Activated T-helper 1 cell treated with anti-CD3 and anti-CD28 coated beads, Interleukin-12 subunit alpha, Interleukin-12 subunit beta, Interleukin-2, Interleukin-4 antibody, amounts not matched to agents 30 ng/mL and 10 ng/mL and 1 ng/mL, durations not matched to agents 14 hours and 24 hours and 36 hours (primary cell): ENCODE measurements around the gene CEP152. TPM values are rescaled to one million over a fixed set of nuclear protein-coding genes. Genes with fewer than 3 reads are reported as not detected.

Experiments used
- DNase-seq: peaks from one replicate; pipeline ENCODE4 v3.0.0; 2021; ENCODE audit warnings: low spot score
- H3K27ac Mint-ChIP-seq: one replicate; pipeline ENCODE4 v1.8.0; 2021; ENCODE audit warnings: mild to moderate bottlenecking, mixed read lengths
- H3K27me3 Mint-ChIP-seq: one replicate; pipeline ENCODE4 v1.8.0; 2022; ENCODE audit warnings: mild to moderate bottlenecking, moderate library complexity, mixed read lengths; ENCODE audit not compliant: insufficient read depth
- H3K36me3 Mint-ChIP-seq: one replicate; pipeline ENCODE4 v1.8.0; 2021; ENCODE audit warnings: low read depth, mixed read lengths
- H3K4me1 Mint-ChIP-seq: one replicate; pipeline ENCODE4 v1.8.0; 2021; ENCODE audit warnings: low read depth, mixed read lengths
- H3K4me3 Mint-ChIP-seq: one replicate; pipeline ENCODE4 v1.8.0; 2021; ENCODE audit warnings: mild to moderate bottlenecking, moderate library complexity, mixed read lengths
- H3K9me3 Mint-ChIP-seq: one replicate; pipeline ENCODE4 v1.8.0; 2021; ENCODE audit warnings: mixed read lengths
- intact Hi-C: fragments of 100-400 bp; cut with micrococcal nuclease; formaldehyde crosslinking; loops from one replicate; pipeline ENCODE4 v1.15.1; 2024
- total RNA-seq: library from RNA; stranded (reverse); gene quantifications from 2 replicates; pipeline ENCODE4 v1.2.3, GENCODE V29; 2022

Gene CEP152
- total RNA-seq, 1 donor from 2014 or later, result 27.3 TPM

- H3K27me3 Mint-ChIP-seq, result peaks cover 3% of the 10 kb centered on the region
- no peak overlapping the region for H3K4me3 Mint-ChIP-seq
- H3K27ac Mint-ChIP-seq, result no peak overlapping the region
- H3K4me1 Mint-ChIP-seq, result no peaks in the 10 kb centered on the region
- no peak for DNase-seq
- H3K36me3 Mint-ChIP-seq, result peaks cover 9% of the 10 kb centered on the region
- intact Hi-C loops, result no loop called here
- H3K9me3 Mint-ChIP-seq, result peaks cover 18% of the 10 kb centered on the region
Observed at GRCh38 chr15:48833526-48834239, 22.8 kb upstream of the CEP152 start.

DNA sequence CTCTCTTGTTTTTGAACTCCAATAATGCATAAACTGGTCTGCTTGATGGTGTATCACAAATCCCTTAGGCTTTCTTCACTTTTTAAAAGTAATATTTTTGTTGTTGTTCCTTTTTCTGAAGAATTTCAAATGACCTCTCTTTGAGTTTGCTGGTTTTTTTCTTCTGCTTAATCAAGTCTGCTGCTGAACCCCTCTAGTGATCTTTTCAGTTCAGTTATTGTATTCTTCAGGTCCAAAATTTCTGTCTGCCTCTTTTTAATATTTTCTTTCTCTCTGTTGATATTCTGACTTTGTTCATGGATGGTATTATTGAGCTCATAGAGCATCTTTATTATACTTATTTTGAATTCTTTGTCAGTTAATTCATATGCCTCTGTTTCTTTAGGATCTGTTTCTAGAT, 21.8 kb upstream of the CEP152 start:
- peaks cover 3% of the 10 kb centered on the region for H3K27me3 Mint-ChIP-seq
- peaks cover 9% of the 10 kb centered on the region for H3K36me3 Mint-ChIP-seq
- intact Hi-C loops, result no loop called here
- H3K4me3 Mint-ChIP-seq, result no peak overlapping the region
- peaks cover 18% of the 10 kb centered on the region for H3K9me3 Mint-ChIP-seq
- DNase-seq, result no peak
- no peaks in the 10 kb centered on the region for H3K4me1 Mint-ChIP-seq
- H3K27ac Mint-ChIP-seq, result no peak overlapping the region

GRCh38 chr15:48828906-48829305, 18.0 kb upstream of the CEP152 start:
- H3K27me3 Mint-ChIP-seq, result peaks cover 4% of the 10 kb centered on the region
- H3K36me3 Mint-ChIP-seq, result peaks cover 6% of the 10 kb centered on the region
- no peak for DNase-seq
- intact Hi-C loops, result no loop called here
- H3K4me1 Mint-ChIP-seq, result no peaks in the 10 kb centered on the region
- no peak overlapping the region for H3K27ac Mint-ChIP-seq
- H3K4me3 Mint-ChIP-seq, result no peak overlapping the region
- H3K9me3 Mint-ChIP-seq, result peaks cover 15% of the 10 kb centered on the region

GRCh38 chr15:48828471-48828870, 17.6 kb upstream of the CEP152 start:
- no peak overlapping the region for H3K27ac Mint-ChIP-seq
- peaks cover 4% of the 10 kb centered on the region for H3K27me3 Mint-ChIP-seq
- H3K4me3 Mint-ChIP-seq, result no peak overlapping the region
- intact Hi-C loops, result no loop called here
- peaks cover 13% of the 10 kb centered on the region for H3K9me3 Mint-ChIP-seq
- H3K4me1 Mint-ChIP-seq, result no peaks in the 10 kb centered on the region
- no peak for DNase-seq
- peaks cover 5% of the 10 kb centered on the region for H3K36me3 Mint-ChIP-seq

DNA sequence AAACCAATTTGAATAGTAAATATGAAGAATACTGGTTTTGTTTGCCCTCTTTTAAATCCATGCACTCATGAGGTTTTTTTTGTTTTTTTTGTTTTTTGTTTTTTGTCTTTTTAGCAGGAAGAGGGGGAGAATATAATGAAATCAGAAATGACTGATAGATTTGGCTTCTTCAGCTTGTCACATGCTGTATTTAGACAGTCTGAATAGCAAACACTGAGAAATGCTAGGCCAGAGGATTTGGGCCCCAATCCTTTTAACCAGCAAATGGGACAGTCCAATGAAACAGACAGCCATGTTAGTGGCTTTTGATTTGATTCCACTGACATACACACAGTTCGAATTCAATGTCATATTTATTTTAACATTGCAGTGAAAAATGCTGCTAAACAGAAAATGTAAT, 14.2 kb upstream of the CEP152 start:
- no peaks in the 10 kb centered on the region for H3K4me1 Mint-ChIP-seq
- peaks cover 2% of the 10 kb centered on the region for H3K36me3 Mint-ChIP-seq
- DNase-seq, result no peak
- intact Hi-C loops, result no loop called here
- H3K27me3 Mint-ChIP-seq, result peaks cover 9% of the 10 kb centered on the region
- no peak overlapping the region for H3K27ac Mint-ChIP-seq
- H3K4me3 Mint-ChIP-seq, result no peak overlapping the region
- H3K9me3 Mint-ChIP-seq, result peaks cover 11% of the 10 kb centered on the region

DNA sequence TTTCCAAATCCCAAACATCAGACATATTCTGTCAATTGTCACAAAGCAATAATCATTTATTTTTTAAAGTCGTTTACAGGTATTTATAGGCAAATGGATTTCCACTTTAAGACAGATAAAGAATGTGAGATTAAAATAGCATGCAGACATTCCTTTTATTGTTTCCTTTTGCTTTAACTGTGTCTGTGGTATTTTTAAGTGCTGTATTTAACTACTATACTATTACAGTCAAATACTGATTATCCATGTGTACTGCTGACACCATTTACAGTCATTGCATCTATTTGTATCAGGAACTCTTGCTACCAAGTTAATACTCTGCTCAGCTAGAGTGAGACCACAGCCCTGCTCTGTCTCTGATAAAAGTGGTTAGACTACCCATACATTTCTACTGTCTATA, 12.8 kb upstream of the CEP152 start:
- Mint-ChIP-seq H3K27ac (no peak overlapping the region), H3K4me1 (no peaks in the 10 kb centered on the region), H3K36me3 (peaks cover 2% of the 10 kb centered on the region), H3K4me3 (no peak overlapping the region), H3K9me3 (peaks cover 11% of the 10 kb centered on the region), H3K27me3 (peaks cover 7% of the 10 kb centered on the region)
- intact Hi-C loops, result no loop called here
- no peak for DNase-seq

- DNase-seq, result no peak
- Mint-ChIP-seq H3K36me3 (peaks cover 2% of the 10 kb centered on the region), H3K27ac (no peak overlapping the region), H3K27me3 (peaks cover 7% of the 10 kb centered on the region), H3K9me3 (peaks cover 11% of the 10 kb centered on the region), H3K4me3 (no peak overlapping the region), H3K4me1 (no peaks in the 10 kb centered on the region)
- intact Hi-C loops, result no loop called here
Observed at GRCh38 chr15:48823237-48823636, 12.4 kb upstream of the CEP152 start.

- H3K4me3 Mint-ChIP-seq, result no peak overlapping the region
- intact Hi-C loops, result no loop called here
- no peaks in the 10 kb centered on the region for H3K9me3 Mint-ChIP-seq
- H3K27me3 Mint-ChIP-seq, result peaks cover 19% of the 10 kb centered on the region
- no peak overlapping the region for H3K27ac Mint-ChIP-seq
- no peaks in the 10 kb centered on the region for H3K36me3 Mint-ChIP-seq
- peaks cover 22% of the 10 kb centered on the region for H3K4me1 Mint-ChIP-seq
- DNase-seq, result no peak
Observed at GRCh38 chr15:48814286-48814685, 3.4 kb upstream of the CEP152 start.

GRCh38 chr15:48811325-48811958, 573 bp upstream of the CEP152 start:
- Mint-ChIP-seq H3K36me3 (peaks cover 1% of the 10 kb centered on the region), H3K4me1 (peaks cover 36% of the 10 kb centered on the region), H3K4me3 (peak overlapping the region; percentile 97), H3K27me3 (peaks cover 15% of the 10 kb centered on the region), H3K9me3 (no peaks in the 10 kb centered on the region), H3K27ac (no peak overlapping the region)
- DNase-seq, result no peak
- intact Hi-C loops, result loop anchor here (1.0 to 2.0 kb wide), 7 partner anchors 67 to 809 kb away; partner anchors contain the start of genes COPS2, DUT, EID1 and FAM227B

DNA sequence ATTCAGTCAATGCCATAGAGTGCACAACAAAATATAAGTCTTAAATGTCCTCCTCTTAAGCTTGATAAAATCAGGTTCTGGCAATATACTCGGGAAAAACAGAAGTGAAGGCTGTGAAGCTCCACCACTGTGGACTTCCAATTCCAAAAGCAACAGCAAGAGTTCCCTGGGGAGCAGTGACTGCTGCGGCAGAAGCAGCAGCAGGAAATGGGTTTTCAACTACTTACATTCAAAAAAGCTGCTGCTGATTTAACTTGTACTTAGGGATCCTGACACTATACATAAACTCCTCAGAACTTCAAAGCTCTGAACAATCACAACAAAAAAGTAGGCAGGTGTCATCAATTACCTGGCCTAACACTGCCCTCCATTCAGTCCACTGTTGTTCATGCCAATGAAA, 4.7 kb downstream of the CEP152 start:
- Mint-ChIP-seq H3K27ac (no peak overlapping the region), H3K4me1 (peaks cover 62% of the 10 kb centered on the region), H3K4me3 (no peak overlapping the region), H3K36me3 (peaks cover 22% of the 10 kb centered on the region), H3K9me3 (no peaks in the 10 kb centered on the region), H3K27me3 (no peaks in the 10 kb centered on the region)
- intact Hi-C loops, result loop anchor here (5.0 kb wide), 1 partner anchor 449 kb away; no protein-coding TSS in a partner anchor
- no peak for DNase-seq

DNA sequence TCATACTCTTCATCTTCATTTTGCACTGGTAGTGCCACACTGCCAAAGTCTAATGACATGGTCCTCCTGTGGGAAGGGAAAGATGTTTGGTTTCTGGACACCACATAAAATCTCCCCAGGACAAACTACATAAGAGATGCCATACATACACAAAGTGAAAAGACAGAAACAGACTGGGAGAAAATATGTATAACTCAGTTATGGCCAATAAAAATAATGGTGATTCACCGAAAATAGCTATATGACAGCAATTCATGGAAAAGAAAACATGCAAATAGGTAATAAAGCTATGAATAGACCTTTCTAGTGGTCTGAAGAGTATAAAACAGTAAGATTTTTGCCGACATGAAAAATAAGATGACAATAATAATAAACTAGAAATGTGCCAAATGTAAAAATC, 5.3 kb downstream of the CEP152 start:
- no peak for DNase-seq

DNA sequence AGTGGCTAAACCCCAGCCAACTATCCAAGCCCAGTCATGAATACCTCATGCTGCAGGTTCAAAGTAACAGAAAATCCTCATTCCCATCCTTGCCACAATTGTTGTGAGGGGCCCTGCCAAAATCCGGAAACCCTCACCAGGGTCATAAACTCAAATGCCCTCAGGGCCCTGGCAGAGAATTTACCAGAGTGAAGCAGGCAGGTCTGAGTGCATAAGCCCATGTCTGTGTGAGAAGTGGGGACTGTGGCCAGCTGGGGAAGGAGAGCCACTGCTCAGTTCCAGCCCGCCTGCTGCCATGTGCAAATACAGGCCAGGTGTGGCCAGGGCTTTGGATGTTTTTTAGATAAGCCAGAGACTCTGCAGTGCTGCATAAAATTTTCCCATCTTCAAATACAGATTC, 7.0 kb downstream of the CEP152 start:
- H3K9me3 Mint-ChIP-seq, result no peaks in the 10 kb centered on the region
- DNase-seq, result no peak
- H3K27me3 Mint-ChIP-seq, result no peaks in the 10 kb centered on the region
- no peak overlapping the region for H3K27ac Mint-ChIP-seq
- H3K4me1 Mint-ChIP-seq, result peaks cover 57% of the 10 kb centered on the region
- H3K36me3 Mint-ChIP-seq, result peaks cover 23% of the 10 kb centered on the region
- no peak overlapping the region for H3K4me3 Mint-ChIP-seq
- intact Hi-C loops, result no loop called here

More for the DNA sequence above, 5.3 kb downstream of the CEP152 start:
- H3K27me3 Mint-ChIP-seq, result no peaks in the 10 kb centered on the region
- H3K4me3 Mint-ChIP-seq, result no peak overlapping the region
- peaks cover 65% of the 10 kb centered on the region for H3K4me1 Mint-ChIP-seq
- intact Hi-C loops, result loop anchor here (5.0 kb wide), 1 partner anchor 448 kb away; no protein-coding TSS in a partner anchor
- H3K36me3 Mint-ChIP-seq, result peaks cover 22% of the 10 kb centered on the region
- H3K9me3 Mint-ChIP-seq, result no peaks in the 10 kb centered on the region
- H3K27ac Mint-ChIP-seq, result no peak overlapping the region

GRCh38 chr15:48802867-48803266, 8.0 kb downstream of the CEP152 start:
- H3K27ac Mint-ChIP-seq, result no peak overlapping the region
- no peak overlapping the region for H3K4me3 Mint-ChIP-seq
- no peaks in the 10 kb centered on the region for H3K27me3 Mint-ChIP-seq
- DNase-seq, result no peak
- H3K4me1 Mint-ChIP-seq, result peaks cover 61% of the 10 kb centered on the region
- peaks cover 23% of the 10 kb centered on the region for H3K36me3 Mint-ChIP-seq
- intact Hi-C loops, result no loop called here
- H3K9me3 Mint-ChIP-seq, result no peaks in the 10 kb centered on the region
